GM12878 (cell line): ENCODE results near the gene IGF2R. TPM values are rescaled to one million over a fixed set of nuclear protein-coding genes. Genes with fewer than 3 reads are reported as not detected.
"Not testable (repeated sequence)": the region's sequence is repeated elsewhere in the genome, so short reads cannot be mapped to it uniquely, and the experiment has no call there.

Experiments used
- ATAC-seq: fragments of 200-7000 bp; cut with Tn5 transposase; 3 replicates; pipeline ENCODE4 v1.9.1; 2020; ENCODE audit warnings: mild to moderate bottlenecking, moderate library complexity
- BruUV-seq: library from RNA; stranded (reverse); fragments of 400-500 nt; replicated peaks from 2 replicates; lab custom pipeline; 2021; lab: Mats Ljungman, UMichigan
- CTCF ChIA-PET: fragments of 300-600 bp; sonication (Branson Sonifier 250); formaldehyde crosslinking; extraction: SDS; loops from one replicate; lab custom pipeline; 2021; ENCODE audit warnings: inconsistent platforms; lab: Yijun Ruan, JAX
- POLR2A ChIA-PET: fragments of 350-600 bp; formaldehyde crosslinking; extraction: SDS; loops from one replicate; lab custom pipeline; 2021; ENCODE audit warnings: inconsistent platforms; lab: Charles Lee
- RAD21 ChIA-PET: fragments of 300-600 bp; sonication (Branson Sonifier 250); formaldehyde crosslinking; loops from one replicate; lab custom pipeline; 2023; ENCODE audit warnings: antibody characterized with exemption; ENCODE audit not compliant: unreplicated experiment; lab: Charles Lee
- SMC1A ChIA-PET: fragments of 300-600 bp; sonication (Branson Sonifier 250); formaldehyde crosslinking; loops from one replicate; lab custom pipeline; 2023; ENCODE audit not compliant: unreplicated experiment, uncharacterized antibody; lab: Charles Lee
- DNase-seq: peaks from one replicate; pipeline ENCODE4 v3.0.0-alpha.2; 2011; ENCODE audit warnings: low read depth, low spot score
- FAIRE-seq: peaks from 3 replicates; lab custom pipeline; 2011; peaks lifted over from hg19 to GRCh38; lab: Jason Lieb, UNC
- H2AFZ ChIP-seq: 2 replicates; pipeline ENCODE4 v1.6.0; 2011; ENCODE audit warnings: low read depth, low read length, control low read depth; ENCODE audit not compliant: control insufficient read depth
- H3K27ac ChIP-seq: 2 replicates; pipeline ENCODE4 v1.5.1; 2011; ENCODE audit warnings: control low read depth; ENCODE audit not compliant: control insufficient read depth, insufficient read depth
- H3K27me3 ChIP-seq, 2 experiments: replicated peaks in 1 of 2; 2 replicates each; pipeline versions ENCODE4 v1.6.0 to v1.6.1; 2011; ENCODE audit warnings: low read length in 1 of 2; ENCODE audit not compliant: control insufficient read depth in 2 of 2, insufficient read depth in 2 of 2
- H3K36me3 ChIP-seq, 2 experiments: 2 replicates each; pipeline ENCODE4 v1.5.1; 2011; ENCODE audit warnings: low read length in 1 of 2; ENCODE audit not compliant: control insufficient read depth in 2 of 2, insufficient read depth in 2 of 2
- H3K4me1 ChIP-seq: 2 replicates; pipeline ENCODE4 v1.6.1; 2011; ENCODE audit warnings: mild to moderate bottlenecking, low read length, moderate library complexity, mixed read lengths; ENCODE audit not compliant: control insufficient read depth, insufficient read depth
- H3K4me2 ChIP-seq: 2 replicates; pipeline ENCODE4 v1.6.0; 2011; ENCODE audit warnings: control low read depth; ENCODE audit not compliant: control insufficient read depth, insufficient read depth
- H3K4me3 ChIP-seq: fragments of 200-600 bp; sonication (generic); 2 replicates; pipeline ENCODE4 v1.5.1; 2016
- H3K79me2 ChIP-seq: 2 replicates; pipeline ENCODE4 v1.6.0; 2011; ENCODE audit warnings: low read length; ENCODE audit not compliant: control insufficient read depth, insufficient read depth
- H3K9ac ChIP-seq: 2 replicates; pipeline ENCODE4 v1.8.0; 2011; ENCODE audit warnings: low read length, control low read depth, mixed read lengths; ENCODE audit not compliant: control insufficient read depth, insufficient read depth
- H3K9me3 ChIP-seq: replicated peaks from 3 replicates; pipeline ENCODE4 v1.5.1; 2011; ENCODE audit warnings: mild to moderate bottlenecking, low read length; ENCODE audit not compliant: control insufficient read depth, insufficient read depth
- H4K20me1 ChIP-seq: 2 replicates; pipeline ENCODE4 v1.6.0; 2011; ENCODE audit not compliant: control insufficient read depth, insufficient read depth
- POLR2AphosphoS2 ChIP-seq: IDR thresholded peaks from 2 replicates; pipeline ENCODE4 v1.6.1; 2011; ENCODE audit warnings: low read depth, mild to moderate bottlenecking, low read length, improper control_type of control experiment, moderate library complexity
- WGBS: methylation state at CpG from one replicate; pipeline ENCODE4 v1.1.6; 2016; ENCODE audit warnings: low lambda C conversion rate; ENCODE audit not compliant: insufficient replicate concordance, insufficient coverage; ENCODE audit errors: missing lambda C conversion rate; 5-methylcytosine and 5-hydroxymethylcytosine counted together
- in situ Hi-C: fragments of 300-500 bp; cut with MboI; formaldehyde crosslinking; loops from 9 replicates; pipeline ENCODE4 v1.14.3; 2018; ENCODE audit warnings: mixed read lengths
- intact Hi-C: fragments of 100-400 bp; cut with micrococcal nuclease; formaldehyde crosslinking; loops from one replicate; pipeline ENCODE4 v1.14.2; 2022; ENCODE audit not compliant: unreplicated experiment
- polyA plus RNA-seq, 11 experiments: library from polyadenylated mRNA; depleted of rRNA in 4 of 11; unstranded in 6 of 11; stranded (reverse) in 5 of 11; fragments of >200 nt; fragmentation: Nextera tagmentation in 4 of 11; fragmentation: Illumina TruSeq in 1 of 11; extraction: Ambion mirVana in 4 of 11; extraction: Trizol in 1 of 11; gene quantifications; 1 replicate in 1 of 11; 2 replicates in 10 of 11; pipeline versions ENCODE4 v1.2.1 to v1.2.3, GENCODE V29; 2011 to 2016; ENCODE audit warnings: inconsistent platforms in 2 of 11, missing spikeins in 2 of 11, low read depth in 1 of 11
- total RNA-seq, 4 experiments: library from RNA; depleted of rRNA in 3 of 4; stranded (reverse); fragments of >200 nt in 3 of 4; fragmentation: Illumina TruSeq in 1 of 4; extraction: Trizol in 1 of 4; gene quantifications; 2 replicates each; pipeline versions ENCODE4 v1.2.1 to v1.2.3, GENCODE V29; 2013 to 2021

The IGF2R gene
- total and polyA plus RNA-seq, 10 of the 15 experiments (the other 5 are each of a cell fraction or from before 2014, with no cell fraction given), result 1.00 to 40.1 (median 16.8) TPM

- intact Hi-C loops (no loop called here), in situ Hi-C loops (no loop called here)
- FAIRE-seq (no peak), DNase-seq (no peak), ATAC-seq (no peak)
- H3K27ac ChIP-seq, result no peak overlapping the region
- no peak for TF ChIP-seq POLR2AphosphoS2
- H3K36me3 ChIP-seq, result no peaks in the 10 kb centered on the region
- no peak overlapping the region for H3K4me2 ChIP-seq
- no TSS peak for BruUV-seq
- no peaks in the 10 kb centered on the region for H3K9me3 ChIP-seq
- no peaks in the 10 kb centered on the region for H3K27me3 ChIP-seq
- ChIA-PET POLR2A (no interaction called here), SMC1A (no interaction called here), CTCF (interaction anchor here (0.7 kb wide), 1 partner anchor 331 kb away, joined by 3 read pairs; no protein-coding TSS in a partner anchor), RAD21 (no interaction called here)
- no peaks in the 10 kb centered on the region for H3K4me1 ChIP-seq
- no peaks in the 10 kb centered on the region for H3K79me2 ChIP-seq
- no peak overlapping the region for H2AFZ ChIP-seq
- H3K9ac ChIP-seq, result no peak overlapping the region
- H3K4me3 ChIP-seq, result no peak overlapping the region
- WGBS, result 63% methylated on average over 5 of the region's 5 CpGs
- H4K20me1 ChIP-seq, result no peaks in the 10 kb centered on the region
These were observed 155.7 kb downstream of the IGF2R start for GRCh38 chr6:160124605-160125004.

DNA sequence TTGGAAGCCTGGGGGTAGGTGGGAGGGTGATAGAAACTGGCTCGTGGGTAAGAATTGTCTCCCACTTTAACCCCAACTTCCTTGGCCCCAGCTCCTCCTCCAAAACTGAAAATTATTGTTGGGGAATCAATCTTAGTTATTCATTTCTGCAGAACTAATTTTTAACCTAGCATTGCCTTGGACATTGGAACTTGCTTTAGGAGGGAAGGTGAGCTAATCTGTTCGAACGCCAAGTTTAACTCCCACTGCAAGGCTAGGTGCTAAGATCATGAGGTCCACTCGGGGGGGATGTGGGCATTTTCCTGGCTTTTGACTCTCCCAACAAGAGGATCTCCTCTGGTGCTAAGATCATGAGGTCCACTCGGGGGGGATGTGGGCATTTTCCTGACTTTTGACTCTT lies 156.2 kb downstream of the IGF2R start:
- H3K9ac ChIP-seq, in situ Hi-C loops, H3K27me3 ChIP-seq, H3K4me1 ChIP-seq, POLR2A ChIA-PET, BruUV-seq, H3K27ac ChIP-seq, H3K36me3 ChIP-seq, H3K9me3 ChIP-seq, intact Hi-C loops, H3K4me2 ChIP-seq, DNase-seq, H3K79me2 ChIP-seq, SMC1A ChIA-PET, H4K20me1 ChIP-seq, ATAC-seq, H3K4me3 ChIP-seq, FAIRE-seq, H2AFZ ChIP-seq, RAD21 ChIA-PET: not testable (repeated sequence)
- 70% methylated on average over 5 of the region's 5 CpGs for WGBS
- CTCF ChIA-PET, result interaction anchor here (0.7 kb wide), 1 partner anchor 330 kb away, joined by 3 read pairs; no protein-coding TSS in a partner anchor
